Measurements from ENCODE around the gene ZNF407. TPM values are rescaled to one million over a fixed set of nuclear protein-coding genes. Genes with fewer than 3 reads are reported as not detected.

ZNF407 gene
- total and polyA plus RNA-seq, 10 donors, result 2.0 to 41.0 (median 26.3) TPM

DNA sequence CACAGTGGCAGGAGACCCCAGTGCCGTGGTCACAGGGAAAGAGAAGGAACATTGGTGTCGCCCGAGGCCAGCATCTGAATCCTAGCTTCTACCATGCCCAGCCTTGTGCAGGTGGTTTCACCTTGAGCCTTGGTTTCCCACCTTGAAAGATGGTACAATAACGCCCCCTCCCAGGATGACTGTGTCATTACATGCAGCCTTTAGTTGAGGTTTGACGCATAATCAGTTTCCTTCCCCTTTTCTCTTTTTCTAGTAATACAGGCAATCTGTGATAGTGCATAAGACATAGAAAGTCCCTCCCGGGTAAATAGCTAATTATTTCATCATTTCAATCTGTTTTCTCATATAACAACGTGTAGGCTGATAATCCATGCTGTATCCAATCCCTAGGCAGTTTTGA is 29.8 kb upstream of the ZNF407 start:
- H3K4me1 ChIP-seq, result peaks cover 0 to 23% (median 8%) of the 10 kb centered on the region in 6 donors
- 46 to 63% (median 50%) methylated on average over 7 of the region's 7 CpGs for WGBS, 5 donors
- no peak for DNase-seq
- H3K27ac ChIP-seq, result no peak overlapping the region
- peak in 2 of 11 experiments; percentile 14 to 25 for TF ChIP-seq CTCF (IDR thresholded peaks at IDR 0.05 in 8 of 11, conservative IDR thresholded peaks at IDR 0.05 in 3 of 11)
- no peak for TF ChIP-seq POLR2A (IDR thresholded peaks at IDR 0.05)
- H3K9me3 ChIP-seq, result peaks cover 0 to 14% (median 9%) of the 10 kb centered on the region in 8 donors
- no peaks in the 10 kb centered on the region for H3K36me3 ChIP-seq
- no peaks in the 10 kb centered on the region for H3K27me3 ChIP-seq (replicated peaks in 1 of 7)
- intact Hi-C loops (cut with DNase I; ENCODE audit: low total_unique reads), result no loop called here
- no peak overlapping the region for H3K4me3 ChIP-seq

- no peak for DNase-seq
- Histone ChIP-seq H3K27me3 (replicated peaks in 1 of 7) (peaks cover 0 to 3% (median 0%) of the 10 kb centered on the region in 7 donors), H3K4me1 (peaks cover 0 to 15% (median 5%) of the 10 kb centered on the region in 6 donors), H3K27ac (no peak overlapping the region), H3K36me3 (no peaks in the 10 kb centered on the region), H3K4me3 (no peak overlapping the region), H3K9me3 (peaks cover 0 to 14% (median 9%) of the 10 kb centered on the region in 8 donors)
- TF ChIP-seq POLR2AphosphoS5 (IDR thresholded peaks at IDR 0.05) (no peak), POLR2A (IDR thresholded peaks at IDR 0.05) (no peak), CTCF (IDR thresholded peaks at IDR 0.05 in 8 of 11, conservative IDR thresholded peaks at IDR 0.05 in 3 of 11) (no peak)
- 86 to 97% (median 90%) methylated on average over 4 of the region's 4 CpGs for WGBS, 5 donors
- intact Hi-C loops (cut with DNase I; ENCODE audit: low total_unique reads), result no loop called here
These were observed 28.3 kb upstream of the ZNF407 start for GRCh38 chr18:74569401-74569800.

DNA sequence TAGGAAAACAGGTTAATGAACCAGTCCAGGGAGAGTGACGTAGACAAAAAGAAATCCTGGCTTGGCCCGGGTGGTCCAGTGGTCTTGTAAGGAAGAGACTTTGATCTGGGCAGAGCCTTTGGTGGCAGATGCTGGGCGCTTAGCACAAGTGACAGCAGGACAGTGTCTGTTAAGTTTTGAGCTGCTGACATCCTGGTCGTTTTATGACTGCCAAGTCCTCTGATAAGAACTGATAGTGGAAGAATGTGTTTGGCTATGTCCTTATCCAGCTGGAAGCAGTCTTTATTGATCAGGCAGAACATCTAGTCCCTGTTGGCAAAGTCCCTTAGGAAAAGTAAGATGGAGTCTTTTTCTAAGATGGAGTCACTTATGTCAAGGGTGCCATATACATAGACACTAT is 27.4 kb upstream of the ZNF407 start:
- 74 to 89% (median 82%) methylated on average over 4 of the region's 4 CpGs for WGBS, 5 donors
- intact Hi-C loops (cut with DNase I; ENCODE audit: low total_unique reads), result no loop called here
- H3K9me3 ChIP-seq, result peaks cover 0 to 14% (median 9%) of the 10 kb centered on the region in 8 donors
- no peak for TF ChIP-seq POLR2AphosphoS5 (IDR thresholded peaks at IDR 0.05)
- no peak for TF ChIP-seq POLR2A (IDR thresholded peaks at IDR 0.05)
- no peak for TF ChIP-seq CTCF (IDR thresholded peaks at IDR 0.05 in 8 of 11, conservative IDR thresholded peaks at IDR 0.05 in 3 of 11)
- peaks cover 0 to 10% (median 2%) of the 10 kb centered on the region in 6 donors for H3K4me1 ChIP-seq
- H3K27me3 ChIP-seq (replicated peaks in 1 of 7), result peaks cover 0 to 3% (median 0%) of the 10 kb centered on the region in 7 donors
- no peak overlapping the region for H3K27ac ChIP-seq
- H3K4me3 ChIP-seq, result no peak overlapping the region
- no peaks in the 10 kb centered on the region for H3K36me3 ChIP-seq
- no peak for DNase-seq

DNA sequence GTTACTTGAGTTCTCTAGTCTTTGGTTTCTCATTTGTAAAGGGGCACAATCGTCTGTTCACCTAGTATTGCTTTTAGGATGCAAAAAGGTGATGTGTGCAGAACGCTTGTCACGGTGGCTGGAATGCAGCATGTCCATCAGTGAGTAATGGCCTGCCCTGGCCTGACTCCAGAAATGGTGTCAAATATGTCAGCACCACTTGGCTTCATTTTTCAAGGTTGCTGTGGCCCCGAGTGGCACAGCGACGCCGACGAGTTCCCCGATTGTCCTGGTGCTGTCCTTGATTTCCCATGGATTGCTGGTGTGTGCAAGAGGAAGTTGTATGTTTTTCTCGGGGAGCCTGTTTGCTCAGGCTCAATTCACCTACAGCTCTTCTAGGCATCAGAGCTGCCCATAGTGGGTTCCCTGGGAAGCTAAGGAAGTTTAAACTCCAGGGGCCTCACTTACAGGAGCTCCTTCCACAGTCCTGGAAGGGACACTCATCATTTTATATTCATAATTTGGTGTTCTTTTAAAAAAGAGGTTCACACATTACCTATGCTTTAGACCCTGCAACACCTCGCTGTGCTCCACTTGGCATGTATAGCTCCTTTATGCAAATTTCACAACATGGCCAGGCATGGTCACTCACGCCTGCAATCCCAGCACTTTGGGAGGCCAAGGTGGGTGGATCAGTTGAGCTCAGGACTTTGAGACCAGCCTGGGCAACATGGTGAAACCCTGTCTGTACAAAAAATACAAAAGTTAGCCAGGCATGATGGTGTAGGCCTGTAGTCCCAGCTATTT is 25.6 kb upstream of the ZNF407 start:
- Histone ChIP-seq H3K4me3 (no peak overlapping the region), H3K9me3 (no peaks in the 10 kb centered on the region), H3K27me3 (replicated peaks in 1 of 7) (peaks cover 0 to 3% (median 0%) of the 10 kb centered on the region in 7 donors), H3K27ac (peak overlapping the region in 2 of 8 donors; percentile 18 to 25), H3K36me3 (no peaks in the 10 kb centered on the region), H3K4me1 (peaks cover 0 to 10% (median 2%) of the 10 kb centered on the region in 6 donors)
- no peak for DNase-seq
- 70 to 88% (median 77%) methylated on average over 12 of the region's 12 CpGs for WGBS, 5 donors
- intact Hi-C loops (cut with DNase I; ENCODE audit: low total_unique reads), result no loop called here
- no peak for TF ChIP-seq CTCF (IDR thresholded peaks at IDR 0.05 in 8 of 11, conservative IDR thresholded peaks at IDR 0.05 in 3 of 11)
- TF ChIP-seq POLR2AphosphoS5 (IDR thresholded peaks at IDR 0.05), result peak in 2 of 3 donors; percentile 58 to 61
- TF ChIP-seq POLR2A (IDR thresholded peaks at IDR 0.05), result no peak
